GM10266 (cell line): ENCODE measurements around the gene SSBP2.
A peak's percentile ranks its signal among the peaks of the same experiment; 100 is the strongest.

Source experiments
- DNase-seq: peaks from one replicate; pipeline ENCODE4 v3.0.0; 2012; ENCODE audit errors: extremely low spot score
- CTCF ChIP-seq: IDR thresholded peaks from 2 replicates; pipeline ENCODE4 v1.5.1; 2012; ENCODE audit warnings: mild to moderate bottlenecking, low read depth; ENCODE audit not compliant: control insufficient read depth, insufficient read depth; ENCODE audit errors: missing control alignments

The SSBP2 gene

GRCh38 chr5:81393783-81394718 lies 356.8 kb downstream of the SSBP2 start, which contains the start of gene ACOT12:
Gene ACOT12, minus strand, starts transcription at chr5:81394134. Its CDS starts 20 bp downstream, at chr5:81394114.
- TF ChIP-seq CTCF = no peak
- DNase-seq = no peak

- DNase-seq = no peak
- peak; percentile 13 for TF ChIP-seq CTCF
Observed at GRCh38 chr5:81393430-81393782, 357.5 kb downstream of the SSBP2 start.

DNA sequence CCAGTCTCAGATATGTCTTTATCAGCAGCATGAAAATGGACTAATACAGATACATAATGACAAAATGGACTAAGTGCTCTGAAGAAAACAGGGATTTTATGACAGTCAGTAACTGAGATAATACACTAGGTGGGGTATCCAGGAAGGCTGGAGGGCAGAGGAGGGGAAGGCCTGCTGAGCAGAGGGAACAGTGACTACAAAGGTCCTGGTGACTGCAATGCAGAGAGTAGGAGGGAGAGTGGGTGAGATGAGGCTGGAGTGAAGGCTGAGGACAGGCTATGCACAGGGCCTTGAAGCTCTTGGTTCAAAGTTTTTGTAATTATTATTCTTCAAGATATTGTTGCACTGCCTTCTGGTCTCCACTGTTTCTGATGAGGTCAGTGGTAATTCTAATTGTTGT lies 361.9 kb downstream of the SSBP2 start:
- no peak for TF ChIP-seq CTCF
- no peak for DNase-seq

GRCh38 chr5:81388169-81388568 lies 362.7 kb downstream of the SSBP2 start:
- no peak for DNase-seq
- no peak for TF ChIP-seq CTCF

DNA sequence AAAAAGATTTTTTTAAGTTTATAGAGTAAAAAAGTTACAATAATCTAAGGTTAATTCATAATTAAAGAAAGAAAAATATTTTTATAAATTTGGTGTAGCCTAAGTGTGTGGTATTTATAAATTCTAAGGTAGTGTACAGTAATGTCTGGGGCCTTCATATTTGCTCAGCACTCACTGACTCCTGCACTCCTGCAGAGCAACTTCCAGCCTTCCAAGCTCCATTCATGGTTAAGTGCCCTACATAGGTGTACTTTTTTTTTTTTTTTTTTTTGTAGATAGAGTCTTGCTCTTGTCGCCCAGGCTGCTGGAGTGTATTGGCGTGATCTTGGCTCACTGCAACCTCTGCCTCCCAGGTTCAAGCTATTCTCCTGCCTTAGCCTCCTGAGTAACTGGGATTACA lies 367.0 kb downstream of the SSBP2 start:
- no peak for DNase-seq
- no peak for TF ChIP-seq CTCF

DNA sequence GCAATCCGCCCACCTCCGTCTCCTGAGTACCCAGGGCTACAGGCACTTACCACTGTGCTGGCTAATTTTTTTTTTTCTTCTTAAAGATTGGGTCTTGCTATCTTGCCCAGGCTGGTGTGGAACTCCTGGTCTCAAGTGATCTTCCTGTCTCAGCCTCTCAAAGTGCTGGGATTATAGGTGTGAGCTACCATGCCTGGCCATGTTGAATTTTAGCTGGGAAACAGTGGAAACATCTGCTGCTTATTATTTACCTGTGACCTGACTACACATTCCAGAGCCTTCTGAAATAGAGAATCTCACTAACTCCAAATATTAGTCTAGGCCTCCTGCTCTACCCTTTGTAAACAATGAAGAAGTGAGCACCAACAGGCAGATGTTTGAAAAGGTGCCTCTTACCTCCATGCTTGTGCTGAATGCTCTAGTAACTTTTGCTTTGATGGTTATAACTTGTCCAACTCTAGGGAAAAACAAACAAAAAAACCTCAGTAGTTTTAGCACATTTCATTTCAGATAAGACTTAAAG lies 379.5 kb downstream of the SSBP2 start:
- no peak for DNase-seq
- no peak for TF ChIP-seq CTCF

GRCh38 chr5:81370912-81371311 lies 380.0 kb downstream of the SSBP2 start:
- no peak for TF ChIP-seq CTCF
- no peak for DNase-seq
